Glomerular visceral epithelial cell (primary cell): ENCODE results near the gene VAT1L.

Experiments
- DNase-seq: peaks from one replicate; pipeline ENCODE4 v3.0.0-alpha.2; 2016; ENCODE audit errors: extremely low spot score

The VAT1L gene

GRCh38 chr16:77869997-77870813, 81.8 kb downstream of the VAT1L start:
- DNase-seq = no peak

GRCh38 chr16:77871932-77872331, 83.6 kb downstream of the VAT1L start:
- DNase-seq = no peak

GRCh38 chr16:77873066-77873465, 84.7 kb downstream of the VAT1L start:
- DNase-seq = no peak

GRCh38 chr16:77874347-77874746, 86.0 kb downstream of the VAT1L start:
- no peak for DNase-seq

GRCh38 chr16:77876776-77877175, 88.4 kb downstream of the VAT1L start:
- DNase-seq = no peak

GRCh38 chr16:77877712-77878347, 89.5 kb downstream of the VAT1L start:
- no peak for DNase-seq

GRCh38 chr16:77881355-77882030, 93.1 kb downstream of the VAT1L start:
- no peak for DNase-seq

GRCh38 chr16:77882358-77882757, 94.0 kb downstream of the VAT1L start:
- DNase-seq = no peak

GRCh38 chr16:77885571-77886295, 97.4 kb downstream of the VAT1L start:
- no peak for DNase-seq

GRCh38 chr16:77888871-77889270, 100.5 kb downstream of the VAT1L start:
- no peak for DNase-seq

GRCh38 chr16:77890075-77890474, 101.7 kb downstream of the VAT1L start:
- no peak for DNase-seq

GRCh38 chr16:77894162-77894561, 105.8 kb downstream of the VAT1L start:
- DNase-seq = no peak

- no peak for DNase-seq
Measured at GRCh38 chr16:77895962-77896361, 107.6 kb downstream of the VAT1L start.

- DNase-seq = no peak
Measured at GRCh38 chr16:77896415-77897128, 108.2 kb downstream of the VAT1L start.

GRCh38 chr16:77897129-77897437, 108.7 kb downstream of the VAT1L start:
- DNase-seq = no peak

GRCh38 chr16:77897831-77898605, 109.7 kb downstream of the VAT1L start:
- DNase-seq = no peak

- DNase-seq = no peak
Measured at GRCh38 chr16:77898671-77899211, 110.4 kb downstream of the VAT1L start.

GRCh38 chr16:77899416-77899815, 111.1 kb downstream of the VAT1L start:
- no peak for DNase-seq

GRCh38 chr16:77905374-77905920, 117.1 kb downstream of the VAT1L start:
- no peak for DNase-seq

GRCh38 chr16:77910021-77910420, 121.7 kb downstream of the VAT1L start:
- no peak for DNase-seq
